Gastroesophageal sphincter (tissue), 3 donors: ENCODE data around the gene CTIF.

Source experiments
- EP300 ChIP-seq: sonication (generic); formaldehyde crosslinking; IDR thresholded peaks from one replicate; pipeline ENCODE4 v1.6.1; 2017; ENCODE audit warnings: antibody characterized with exemption, mild to moderate bottlenecking
- POLR2A ChIP-seq, 2 donors: fragments of 450-650 bp; IDR thresholded peaks; one replicate each; pipeline ENCODE4 v1.6.1; 2017; ENCODE audit warnings: antibody characterized with exemption in 2 of 2, mild to moderate bottlenecking in 2 of 2, moderate library complexity in 1 of 2
- POLR2AphosphoS5 ChIP-seq: sonication (generic); formaldehyde crosslinking; IDR thresholded peaks from one replicate; pipeline ENCODE4 v1.6.1; 2017; ENCODE audit warnings: antibody characterized with exemption
- TF ChIP-seq, protein P1 (sequence below), 4 experiments: fragments of 200-600 bp in 2 of 4; fragments of 450-650 bp in 2 of 4; sonication (generic) in 1 of 4; IDR thresholded peaks; one replicate each; pipeline ENCODE4 v1.5.1; 2017 to 2019; ENCODE audit warnings: antibody characterized with exemption in 4 of 4, mild to moderate bottlenecking in 2 of 4, moderate library complexity in 2 of 4

DNA sequence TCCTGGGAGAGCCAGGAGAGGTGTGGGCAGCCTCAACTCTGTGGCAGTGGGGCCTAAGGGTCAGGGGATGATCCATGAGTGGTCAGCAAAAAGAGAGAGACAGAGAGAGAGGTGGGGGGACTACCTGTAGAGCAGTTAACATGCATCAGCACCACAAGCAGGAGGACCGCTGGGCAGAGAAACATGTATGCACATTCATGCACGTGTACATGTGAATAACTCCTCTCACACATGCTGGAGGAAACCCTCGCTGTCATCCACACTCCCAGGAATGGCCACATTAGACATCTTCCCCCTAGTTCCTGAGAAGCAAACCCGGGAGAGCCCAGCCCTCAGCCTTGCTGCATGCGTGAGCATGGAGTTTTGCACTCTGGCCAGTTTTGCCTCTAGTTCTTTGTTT is 245.8 kb downstream of the CTIF start:
- TF ChIP-seq, protein P1, sequence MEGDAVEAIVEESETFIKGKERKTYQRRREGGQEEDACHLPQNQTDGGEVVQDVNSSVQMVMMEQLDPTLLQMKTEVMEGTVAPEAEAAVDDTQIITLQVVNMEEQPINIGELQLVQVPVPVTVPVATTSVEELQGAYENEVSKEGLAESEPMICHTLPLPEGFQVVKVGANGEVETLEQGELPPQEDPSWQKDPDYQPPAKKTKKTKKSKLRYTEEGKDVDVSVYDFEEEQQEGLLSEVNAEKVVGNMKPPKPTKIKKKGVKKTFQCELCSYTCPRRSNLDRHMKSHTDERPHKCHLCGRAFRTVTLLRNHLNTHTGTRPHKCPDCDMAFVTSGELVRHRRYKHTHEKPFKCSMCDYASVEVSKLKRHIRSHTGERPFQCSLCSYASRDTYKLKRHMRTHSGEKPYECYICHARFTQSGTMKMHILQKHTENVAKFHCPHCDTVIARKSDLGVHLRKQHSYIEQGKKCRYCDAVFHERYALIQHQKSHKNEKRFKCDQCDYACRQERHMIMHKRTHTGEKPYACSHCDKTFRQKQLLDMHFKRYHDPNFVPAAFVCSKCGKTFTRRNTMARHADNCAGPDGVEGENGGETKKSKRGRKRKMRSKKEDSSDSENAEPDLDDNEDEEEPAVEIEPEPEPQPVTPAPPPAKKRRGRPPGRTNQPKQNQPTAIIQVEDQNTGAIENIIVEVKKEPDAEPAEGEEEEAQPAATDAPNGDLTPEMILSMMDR (IDR thresholded peaks at IDR 0.05) = no peak
- TF ChIP-seq POLR2A (IDR thresholded peaks at IDR 0.05) (no peak), POLR2AphosphoS5 (no peak), EP300 (no peak)
